GM21825 (cell line): ENCODE results near the gene CCDC9.
"Not testable (repeated sequence)": the region's sequence is repeated elsewhere in the genome, so short reads cannot be mapped to it uniquely, and the experiment has no call there.

ENCODE experiments used
- ATAC-seq: cut with Tn5 transposase; IDR thresholded peaks from one replicate; pipeline ENCODE4 v1.9.1; 2021; ENCODE audit warnings: mild to moderate bottlenecking, moderate library complexity; ENCODE audit not compliant: unreplicated experiment

Gene CCDC9

DNA sequence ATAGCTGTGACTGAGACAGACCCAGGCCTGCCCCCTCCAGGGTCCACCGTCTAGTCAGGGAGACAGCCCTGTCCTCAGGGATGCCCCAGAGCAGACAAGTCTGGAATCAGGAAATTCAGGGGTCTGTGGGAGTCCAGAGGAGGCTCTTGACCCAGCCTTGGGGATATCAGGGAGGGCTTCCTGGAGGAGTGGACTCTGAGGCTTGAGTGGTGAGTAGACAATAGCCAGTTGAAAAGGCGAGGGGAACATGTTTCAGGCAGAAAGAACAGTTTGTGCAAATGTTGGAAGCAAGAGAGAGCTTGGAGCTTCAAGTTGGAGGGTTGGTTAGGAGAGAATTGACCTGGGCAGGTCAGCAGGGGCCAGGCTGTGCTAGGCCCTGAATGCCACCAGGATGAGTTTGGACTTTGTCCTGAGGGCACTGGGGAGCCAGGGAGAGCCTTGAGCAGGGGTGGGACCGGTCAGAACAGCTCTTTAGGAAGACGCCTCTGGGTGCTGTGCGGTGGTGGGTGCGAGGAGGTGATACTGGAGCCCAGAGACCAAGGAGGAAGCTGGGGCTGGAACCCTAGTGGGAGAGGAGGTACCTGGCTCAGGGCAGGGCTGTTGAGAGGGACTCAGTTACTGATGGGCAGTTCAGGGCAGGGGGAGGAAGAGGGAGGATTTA lies 2.7 kb downstream of the CCDC9 start:
- ATAC-seq = no peak

DNA sequence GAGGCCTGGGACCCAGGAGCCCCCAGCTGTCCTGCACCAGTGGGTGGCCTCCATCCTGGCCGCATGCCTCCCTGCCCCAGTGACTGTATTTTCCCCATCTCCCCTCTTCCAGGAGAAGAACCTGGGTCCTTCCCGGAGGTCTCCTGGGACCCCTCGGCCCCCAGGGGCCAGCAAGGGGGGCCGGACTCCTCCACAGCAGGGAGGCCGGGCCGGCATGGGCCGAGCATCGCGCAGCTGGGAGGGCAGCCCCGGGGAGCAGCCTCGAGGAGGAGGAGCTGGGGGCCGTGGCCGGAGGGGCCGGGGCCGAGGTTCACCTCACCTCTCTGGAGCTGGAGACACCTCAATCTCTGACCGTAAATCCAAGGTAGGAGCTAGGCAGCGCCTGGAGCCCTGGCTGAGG lies 4.2 kb downstream of the CCDC9 start:
- ATAC-seq = no peak

DNA sequence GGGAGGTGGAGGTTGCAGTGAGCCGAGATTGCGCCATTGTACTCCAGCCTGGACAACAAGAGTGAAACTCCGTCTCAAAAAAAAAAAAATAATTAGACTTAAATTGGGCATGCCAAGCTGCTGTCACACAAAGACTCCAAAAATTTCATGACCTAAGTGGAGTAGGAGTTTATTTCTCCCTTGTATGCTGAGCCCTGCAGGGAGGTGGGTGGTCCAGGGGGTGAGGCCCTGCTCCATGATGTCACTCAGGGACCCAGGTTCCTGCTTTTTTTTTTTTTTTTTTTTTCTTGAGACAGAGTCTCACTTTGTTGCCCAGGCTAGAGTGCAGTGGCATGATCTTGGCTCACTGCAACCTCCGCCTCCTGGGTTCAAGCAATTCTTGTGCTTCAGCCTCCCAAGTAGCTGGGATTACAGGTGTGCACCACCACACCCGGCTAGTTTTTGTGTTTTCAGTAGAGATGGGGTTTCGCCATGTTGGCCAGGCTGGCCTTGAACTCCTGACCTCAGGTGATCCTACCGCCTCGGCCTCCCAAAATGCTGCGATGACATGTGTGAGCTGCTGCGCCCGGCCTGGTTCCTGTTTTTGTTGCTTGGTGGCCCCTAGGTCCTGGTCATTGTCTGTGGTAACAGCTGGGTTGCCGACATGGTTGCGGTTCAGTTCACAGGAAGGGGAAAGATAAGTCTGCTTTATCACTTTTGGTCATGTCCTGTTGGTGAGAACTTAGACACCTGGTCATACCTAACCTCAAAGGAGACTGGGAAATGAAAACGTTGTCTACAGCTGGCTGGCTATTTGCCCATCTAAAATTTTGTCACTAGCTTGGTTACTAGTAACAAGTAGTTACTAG lies 5.8 kb downstream of the CCDC9 start:
- ATAC-seq = not testable (repeated sequence)

DNA sequence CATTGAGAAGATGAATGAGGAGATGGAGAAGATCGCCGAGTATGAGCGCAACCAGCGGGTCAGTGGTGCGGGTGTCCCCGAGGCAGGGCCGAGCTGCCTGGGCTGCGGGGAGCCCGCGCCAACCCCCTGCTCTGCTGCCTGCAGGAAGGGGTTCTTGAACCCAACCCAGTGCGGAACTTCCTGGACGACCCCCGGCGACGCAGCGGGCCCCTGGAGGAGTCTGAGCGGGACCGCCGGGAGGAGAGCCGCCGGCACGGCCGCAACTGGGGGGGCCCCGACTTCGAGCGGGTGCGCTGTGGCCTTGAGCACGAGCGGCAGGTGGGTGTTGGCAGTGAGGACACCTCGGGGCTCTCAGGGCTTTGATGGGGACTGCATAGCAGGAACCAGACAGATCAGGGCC lies 8.3 kb downstream of the CCDC9 start:
- ATAC-seq = no peak

DNA sequence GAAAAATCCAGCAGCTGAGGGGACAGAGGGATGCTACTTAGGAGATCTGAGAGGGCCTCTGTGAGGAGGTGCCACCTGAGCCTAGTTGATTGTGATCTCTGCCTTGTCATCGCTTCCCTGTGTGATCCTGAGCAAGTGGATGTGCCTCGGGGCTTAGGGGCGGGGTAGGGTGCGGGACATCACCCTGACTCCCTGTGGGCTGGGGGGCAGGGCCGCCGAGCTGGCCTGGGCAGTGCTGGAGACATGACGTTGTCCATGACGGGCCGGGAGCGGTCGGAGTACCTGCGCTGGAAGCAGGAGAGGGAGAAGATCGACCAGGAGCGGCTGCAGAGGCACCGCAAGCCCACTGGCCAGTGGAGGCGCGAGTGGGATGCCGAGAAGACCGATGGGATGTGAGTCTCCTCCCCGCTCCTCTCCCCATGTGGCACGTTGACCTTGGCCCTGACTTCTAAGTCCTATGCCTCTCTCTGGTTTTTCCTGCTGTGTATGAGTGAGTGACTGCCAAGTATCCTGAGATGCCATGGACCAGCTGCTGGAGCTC lies 10.1 kb downstream of the CCDC9 start:
- ATAC-seq = no peak

DNA sequence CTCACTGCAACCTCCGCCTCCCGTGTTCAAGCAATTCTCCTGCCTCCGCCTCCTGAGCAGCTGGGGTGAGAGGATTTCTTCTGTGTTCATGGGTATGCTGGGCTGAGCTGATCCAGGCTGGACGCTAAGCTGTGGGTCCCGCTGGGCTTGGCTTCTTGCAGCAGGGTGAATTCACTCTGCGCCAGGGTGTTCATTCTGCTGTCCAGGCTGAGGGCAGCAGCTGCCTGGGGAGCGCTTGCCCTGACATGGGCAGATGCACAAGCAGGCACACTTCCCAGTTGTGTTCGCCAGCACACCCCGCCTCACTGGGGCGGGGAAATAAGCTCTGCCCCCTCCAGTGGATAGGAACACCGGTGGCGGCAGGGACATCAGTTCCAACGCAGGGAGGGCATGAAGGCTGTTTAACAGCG lies 11.0 kb downstream of the CCDC9 start:
- ATAC-seq = no peak

DNA sequence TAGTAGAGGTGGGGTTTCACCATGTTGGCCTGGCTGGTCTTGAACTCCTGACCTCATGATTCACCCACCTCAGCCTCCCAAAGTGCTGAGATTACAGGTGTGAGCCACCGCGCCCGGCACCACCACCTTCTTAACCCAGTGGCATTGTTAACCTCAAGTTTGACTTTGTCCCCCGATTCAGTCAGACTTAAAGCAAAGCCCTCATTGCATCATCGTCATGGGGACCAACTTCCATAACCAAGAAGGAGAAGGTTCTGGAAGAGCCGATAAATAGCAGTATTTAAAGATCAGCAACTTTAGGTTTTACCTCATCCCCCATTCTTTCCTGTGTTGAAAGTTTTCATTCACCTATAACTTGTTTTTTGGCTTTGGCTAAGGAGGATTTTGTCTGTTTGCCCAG lies 11.7 kb downstream of the CCDC9 start:
- ATAC-seq = no peak

DNA sequence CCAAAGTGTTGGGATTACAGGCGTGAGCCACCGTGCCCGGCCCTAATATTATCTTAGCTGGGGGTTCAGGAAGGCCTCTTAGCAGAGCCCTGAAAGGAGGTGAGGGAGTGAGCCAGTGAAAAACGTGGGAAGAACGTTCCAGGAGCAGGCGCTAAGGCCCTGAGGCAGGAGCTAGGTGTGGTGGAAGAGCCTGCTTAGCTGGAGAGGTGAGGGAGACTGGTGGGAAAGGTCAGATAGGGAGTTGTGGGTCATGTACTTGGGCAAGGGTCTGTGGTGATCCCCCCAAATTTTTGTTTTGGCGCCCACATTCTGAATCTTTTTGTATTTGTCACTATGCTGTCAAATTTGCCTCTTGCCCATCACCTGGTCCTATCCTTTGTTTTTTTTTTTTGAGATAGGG lies 13.3 kb downstream of the CCDC9 start:
- ATAC-seq = no peak

DNA sequence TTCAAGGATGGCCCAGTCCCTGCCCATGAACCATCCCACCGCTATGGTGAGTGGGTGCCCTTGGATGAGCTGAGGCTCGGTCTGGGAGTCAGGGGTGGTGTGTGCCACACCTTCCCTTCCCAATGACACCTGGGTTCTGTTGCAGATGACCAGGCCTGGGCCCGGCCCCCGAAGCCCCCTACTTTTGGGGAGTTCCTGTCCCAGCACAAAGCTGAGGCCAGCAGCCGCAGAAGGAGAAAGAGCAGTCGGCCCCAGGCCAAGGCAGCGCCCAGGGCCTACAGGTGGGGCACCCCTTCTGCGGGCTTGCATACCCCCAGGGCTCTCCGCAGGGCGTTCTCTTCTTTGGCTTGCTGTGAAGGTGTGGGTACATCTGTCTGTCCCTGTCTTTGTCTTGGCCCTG lies 14.1 kb downstream of the CCDC9 start:
- no peak for ATAC-seq

DNA sequence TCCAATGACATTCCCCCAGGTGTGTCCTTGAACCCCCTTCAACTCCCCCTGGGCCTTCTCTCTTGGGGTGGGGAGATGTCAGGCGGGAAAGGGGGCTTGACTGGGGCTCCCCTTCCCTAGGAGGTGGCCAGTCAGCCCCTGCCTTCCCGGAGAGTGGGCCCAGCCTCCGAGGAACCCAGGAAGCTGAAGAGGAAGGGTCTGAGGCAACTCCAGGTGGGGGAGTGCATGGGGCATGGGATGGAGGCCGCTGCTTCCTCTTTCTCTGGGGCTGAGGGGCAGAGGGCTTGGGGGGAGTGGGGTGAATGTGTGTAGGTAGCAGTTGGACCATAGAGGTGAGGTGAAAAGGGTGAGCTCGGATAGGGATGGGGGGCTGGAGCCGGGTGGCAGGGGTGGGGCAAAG lies 15.6 kb downstream of the CCDC9 start:
- ATAC-seq = no peak

DNA sequence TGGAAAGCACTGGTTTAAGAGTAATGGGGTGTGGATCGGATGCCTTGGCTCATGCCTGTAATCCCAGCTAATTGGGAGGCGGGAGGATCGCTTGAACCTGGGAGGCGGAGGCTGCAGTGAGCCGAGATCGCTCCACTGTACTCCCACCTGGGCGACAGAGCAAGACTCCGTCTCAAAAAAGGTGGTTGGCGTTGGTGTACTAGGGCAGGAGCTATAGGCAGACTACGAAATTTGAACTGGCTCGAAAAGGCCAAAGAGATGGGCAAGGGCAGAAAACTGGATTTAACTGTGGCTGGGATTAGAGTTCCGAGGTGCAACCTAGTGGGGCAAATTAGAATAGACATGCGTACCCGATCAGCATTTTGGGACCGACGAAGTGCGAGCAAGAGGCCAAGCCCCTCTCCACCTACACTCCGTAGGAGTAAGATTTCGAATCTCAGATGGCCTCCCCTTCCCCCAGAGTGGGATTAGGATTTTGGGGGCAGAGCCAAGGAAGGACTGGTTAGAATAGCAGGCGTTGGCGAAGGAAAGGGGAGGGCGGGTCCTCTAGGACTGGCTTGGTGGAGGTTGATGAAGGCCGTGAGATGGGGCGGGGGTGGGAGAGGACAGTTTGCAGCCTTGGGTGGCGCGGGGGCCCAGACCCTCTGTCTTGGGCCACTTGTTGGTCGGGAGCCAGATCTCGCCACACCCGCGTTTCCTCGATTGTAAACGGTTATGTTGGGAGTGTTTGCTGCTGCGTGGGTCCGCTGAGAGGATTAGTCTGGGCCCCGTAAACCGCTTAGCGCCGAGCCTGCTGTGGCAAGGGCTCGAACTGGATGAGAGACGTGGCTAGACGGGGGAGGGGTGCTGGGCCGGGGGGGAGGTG lies 16.4 kb downstream of the CCDC9 start:
- ATAC-seq = no peak

DNA sequence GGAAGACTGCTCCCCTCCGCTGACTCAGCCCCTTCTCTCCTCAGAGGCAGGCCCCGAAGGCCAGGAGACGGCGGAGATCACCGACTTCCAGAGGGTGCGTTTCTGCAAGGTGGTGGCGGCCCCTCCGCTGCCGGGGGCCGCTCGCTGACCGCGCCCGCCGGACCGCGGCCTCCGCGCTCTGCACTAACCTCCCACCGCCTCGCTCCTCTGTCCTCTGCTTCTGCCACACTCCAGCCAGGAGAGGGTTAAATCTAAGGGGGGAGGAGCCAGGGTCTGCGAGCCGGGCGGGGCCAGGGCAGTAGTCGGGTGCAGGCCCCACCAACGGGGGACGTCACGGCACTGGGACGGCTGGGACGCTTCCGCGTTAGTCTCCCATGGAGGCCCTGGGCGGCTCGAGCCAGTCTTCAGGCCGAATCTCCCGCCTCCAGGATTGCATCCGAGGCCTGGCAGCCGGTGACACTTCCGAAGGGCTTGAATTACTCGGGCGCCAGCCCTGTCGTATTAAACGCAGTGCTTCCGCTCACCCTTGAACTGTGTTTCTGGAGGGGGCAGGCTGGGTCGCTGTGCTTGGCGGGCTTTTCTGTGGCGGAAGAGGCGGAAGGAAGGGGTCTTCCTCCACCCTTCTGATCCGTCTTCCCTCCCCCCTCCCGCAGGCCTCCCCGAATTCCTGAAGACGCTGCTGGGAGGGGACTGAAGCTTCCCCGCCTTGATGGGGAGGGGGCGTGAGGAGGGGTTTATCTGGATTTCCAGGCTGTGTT lies 17.2 kb downstream of the CCDC9 start:
- ATAC-seq = peak; percentile 46

DNA sequence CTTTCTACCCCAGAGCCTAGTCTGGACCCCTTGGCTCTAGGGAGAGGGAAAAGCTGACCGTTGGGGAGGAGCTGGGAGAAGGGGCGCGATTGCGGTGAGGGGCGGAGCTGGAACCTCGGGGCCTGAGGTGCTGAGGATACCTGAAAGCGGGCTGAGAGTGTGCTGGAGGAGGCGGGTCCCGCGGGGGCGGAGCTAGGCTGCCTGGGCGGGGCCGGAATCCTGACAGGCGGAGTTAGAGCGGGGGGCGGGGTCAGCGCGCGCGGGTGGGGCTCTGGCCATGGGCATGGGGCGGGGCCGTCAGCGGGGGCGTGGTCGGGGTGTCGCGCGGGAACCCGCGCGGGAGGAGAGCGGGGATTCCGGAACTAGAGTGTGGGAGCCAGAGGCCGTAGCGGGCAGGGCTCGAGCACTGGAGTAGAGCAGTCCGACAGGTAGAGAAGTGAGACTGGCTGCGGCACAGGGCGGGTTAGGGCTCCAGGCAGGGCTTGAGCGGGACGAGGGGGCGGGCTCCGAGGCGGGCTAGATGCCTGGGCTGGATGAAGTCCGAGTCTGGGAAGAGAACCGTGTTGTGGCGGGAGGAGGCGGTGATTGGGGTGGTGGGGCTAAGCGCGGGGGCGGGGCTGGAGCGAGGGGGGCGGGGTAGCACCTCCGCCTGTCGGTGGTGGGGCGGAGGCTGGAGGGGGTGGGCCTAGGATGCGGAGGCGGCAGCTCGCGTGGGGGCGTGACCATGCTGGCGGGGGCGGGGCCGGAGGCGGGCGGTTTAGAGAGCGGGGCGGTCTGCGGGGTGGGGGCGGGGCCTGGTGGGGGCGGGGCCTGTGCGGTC lies 18.0 kb downstream of the CCDC9 start, which contains the start of gene INAFM1:
INAFM1 (plus strand) TSS at position 815 of the 820 bp plus-strand sequence. CDS start 35 bp downstream, outside the sequence.
- peak; percentile 41 for ATAC-seq

DNA sequence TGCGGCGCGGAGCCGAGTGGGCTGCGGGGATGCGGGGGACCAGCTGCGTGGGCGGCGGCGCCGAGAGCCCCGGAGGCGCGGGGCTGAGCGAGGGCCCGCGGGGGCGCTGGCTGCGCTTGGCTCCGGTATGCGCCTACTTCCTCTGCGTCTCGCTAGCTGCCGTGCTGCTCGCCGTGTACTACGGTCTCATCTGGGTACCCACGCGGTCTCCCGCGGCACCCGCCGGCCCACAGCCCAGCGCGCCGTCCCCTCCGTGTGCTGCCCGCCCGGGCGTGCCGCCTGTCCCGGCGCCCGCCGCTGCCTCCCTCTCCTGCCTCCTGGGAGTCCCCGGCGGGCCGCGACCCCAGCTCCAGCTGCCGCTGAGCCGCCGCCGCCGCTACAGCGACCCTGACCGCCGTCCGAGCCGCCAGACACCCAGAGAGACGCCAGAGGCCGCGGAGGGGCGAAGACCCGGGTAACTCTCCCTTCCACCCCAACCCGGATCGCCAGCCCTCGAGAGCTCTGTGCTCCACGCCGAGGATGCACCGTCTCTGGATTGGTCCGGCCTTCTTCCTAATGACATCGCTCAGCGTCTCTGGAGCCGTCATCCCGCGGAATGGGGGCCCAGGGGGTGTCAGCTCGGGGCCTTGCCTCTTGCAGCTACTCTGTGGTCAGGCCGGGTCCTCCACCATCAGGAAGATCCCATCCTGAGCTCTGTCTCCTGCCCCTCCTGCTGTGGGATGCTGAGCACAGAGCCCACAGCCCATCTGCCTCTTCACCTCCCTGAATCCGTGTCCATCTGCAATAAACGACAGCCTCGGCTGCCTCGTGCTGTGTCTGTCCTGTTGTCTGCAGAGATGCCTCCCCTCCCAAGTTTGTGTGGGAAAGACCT lies 18.8 kb downstream of the CCDC9 start:
- ATAC-seq = no peak

DNA sequence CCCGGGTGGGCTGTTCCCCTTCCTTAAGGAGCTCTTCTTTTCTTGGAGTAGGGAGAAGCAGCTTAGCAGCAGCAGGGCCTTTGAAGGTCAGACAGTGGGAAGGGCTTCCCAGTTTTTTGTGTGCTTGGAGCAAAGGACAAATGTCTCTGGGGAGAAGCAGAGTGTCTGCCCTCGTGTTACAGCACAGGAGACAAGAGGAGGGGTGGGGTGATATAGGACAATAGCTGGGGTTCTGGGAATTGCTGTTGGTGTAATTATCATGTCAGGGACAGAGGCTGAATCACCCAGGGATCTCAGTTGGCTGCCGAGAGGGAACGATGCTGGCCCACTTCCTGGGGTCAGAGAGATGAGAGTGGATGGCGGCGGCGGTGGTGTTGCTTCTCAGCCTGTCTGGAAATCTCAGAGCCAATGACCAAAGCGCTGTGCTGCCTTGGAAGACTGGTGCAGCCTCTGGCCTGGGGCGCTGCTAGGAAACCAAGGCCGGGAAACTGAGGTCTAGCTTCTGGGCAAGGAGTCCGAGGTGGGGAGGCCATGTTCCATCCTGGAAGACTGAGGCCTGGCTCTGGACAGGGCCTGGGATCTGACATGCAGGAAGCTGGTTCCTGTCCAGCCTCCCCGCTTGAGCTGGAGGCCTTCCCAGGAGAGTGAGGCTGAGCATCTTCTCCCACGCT lies 19.6 kb downstream of the CCDC9 start:
- no peak for ATAC-seq

DNA sequence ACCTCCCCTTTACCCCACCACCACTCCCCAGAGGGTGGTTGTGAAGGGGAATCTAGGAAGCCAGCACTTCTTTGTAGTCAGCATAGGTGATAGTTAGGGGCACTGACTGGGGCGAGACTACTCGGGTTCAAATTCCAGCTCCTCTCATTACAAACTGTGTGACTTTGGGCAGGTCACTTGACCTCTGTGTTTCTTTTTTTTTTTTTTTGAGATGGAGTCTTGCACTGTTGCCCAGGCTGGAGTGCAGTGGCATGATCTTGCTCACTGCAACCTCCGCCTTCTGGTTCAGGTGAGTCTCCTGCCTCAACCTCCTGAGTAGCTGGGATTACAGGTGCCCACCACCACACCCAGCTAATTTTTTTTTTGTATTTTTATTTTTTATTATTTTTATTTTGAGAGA lies 20.2 kb downstream of the CCDC9 start:
- not testable (repeated sequence) for ATAC-seq

DNA sequence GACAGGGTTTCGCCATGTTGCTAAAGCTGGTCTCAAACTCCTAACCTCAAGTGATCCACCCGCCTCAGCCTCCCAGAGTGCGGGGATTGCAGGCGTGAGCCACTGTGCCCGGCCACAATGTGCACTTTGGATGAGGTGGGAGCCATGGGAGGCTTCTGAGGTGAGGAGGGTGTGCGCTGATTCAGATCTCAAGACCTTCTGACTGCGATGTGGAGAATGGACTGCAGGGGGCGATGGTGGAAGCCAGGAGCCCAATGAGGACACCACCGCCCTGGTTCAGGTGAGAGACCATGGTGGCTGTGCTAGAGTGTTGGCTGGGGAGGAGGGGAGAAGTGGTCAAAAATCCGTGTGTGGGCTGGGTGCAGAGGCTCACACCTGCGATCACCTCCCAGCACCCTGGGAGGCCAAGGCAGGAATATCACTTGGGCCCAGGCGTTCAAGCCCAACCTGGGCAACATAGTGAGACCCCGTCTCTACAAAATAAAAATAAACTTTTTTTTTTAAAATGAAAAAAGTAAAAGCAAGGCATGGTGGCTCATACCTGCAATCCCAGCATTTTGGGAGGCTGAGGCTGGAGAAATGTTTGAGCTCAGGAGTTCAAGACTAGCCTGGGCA lies 24.0 kb downstream of the CCDC9 start:
- no peak for ATAC-seq
